ENCODE data around the gene EPS8.

- TF ChIP-seq POLR2A (IDR thresholded peaks at IDR 0.05) (no peak), CTCF (IDR thresholded peaks at IDR 0.05) (no peak), POLR2AphosphoS5 (IDR thresholded peaks at IDR 0.05) (no peak), EP300 (IDR thresholded peaks at IDR 0.05) (no peak)
Observed at GRCh38 chr12:15605881-15606590, 183.2 kb downstream of the EPS8 start.

All from stomach (tissue), 4 donors.